ENCODE data around the gene DERA. TPM values are rescaled to one million over a fixed set of nuclear protein-coding genes. Genes with fewer than 3 reads are reported as not detected.

Gene DERA
- total RNA-seq, 2 experiments from 2014 or later, result 6.2 to 7.2 TPM

DNA sequence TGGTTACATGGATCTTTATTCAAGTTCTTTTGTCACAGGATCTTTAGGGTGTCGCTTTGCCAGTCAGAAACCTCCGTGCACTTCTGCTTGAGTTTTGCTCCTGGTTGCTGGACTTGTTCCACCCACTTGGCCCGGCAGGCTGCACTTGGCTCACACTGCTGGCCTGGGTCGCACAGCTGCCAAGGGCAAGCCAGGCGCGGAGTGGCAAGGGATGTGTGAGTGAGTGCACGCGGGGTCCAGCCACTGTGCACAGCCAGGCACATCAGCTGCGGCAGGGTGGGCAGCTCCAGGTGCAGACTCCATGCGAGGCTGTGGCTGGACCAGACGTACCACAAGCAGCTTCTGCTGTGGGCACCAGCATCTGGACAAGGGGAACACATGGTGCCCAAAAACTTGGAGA, 76.6 kb downstream of the DERA start:
- ATAC-seq (ENCODE audit: poor library complexity), result no peak
- CTCF ChIA-PET, result no interaction called here
- Mint-ChIP-seq H3K27ac (no peak overlapping the region), H3K4me3 (no peak overlapping the region), H3K27me3 (no peaks in the 10 kb centered on the region), H3K4me1 (ENCODE audit: low read depth) (no peaks in the 10 kb centered on the region), H3K36me3 (ENCODE audit: low read depth) (peaks cover 97% of the 10 kb centered on the region), H3K9me3 (peaks cover 6% of the 10 kb centered on the region)
- H3K4me1 ChIP-seq (ENCODE audit: insufficient read depth, low read length), result no peaks in the 10 kb centered on the region
- intact Hi-C loops (cut with DNase I, micrococcal nuclease), result no loop called here
- no peak for TF ChIP-seq CTCF (IDR thresholded peaks at IDR 0.05)
- peaks cover 30% of the 10 kb centered on the region for H3K36me3 ChIP-seq (ENCODE audit: insufficient read depth, low read length)
- no peak for DNase-seq
- H3K4me3 ChIP-seq (ENCODE audit: low read length), result no peak overlapping the region
- no peaks in the 10 kb centered on the region for H3K27me3 ChIP-seq (ENCODE audit: control insufficient read depth in 1 of 2, insufficient read depth in 2 of 2, low read length in 2 of 2)
- peaks cover 0 to 10% of the 10 kb centered on the region in 2 experiments for H3K9me3 ChIP-seq (ENCODE audit: control insufficient read depth in 1 of 2, insufficient read depth in 1 of 2, low read length in 2 of 2)
- POLR2A ChIA-PET, result no interaction called here
- H3K27ac ChIP-seq (ENCODE audit: low read depth in 1 of 2, low read length in 2 of 2), result no peak overlapping the region

- Mint-ChIP-seq H3K36me3 (ENCODE audit: low read depth) (peaks cover 85% of the 10 kb centered on the region), H3K27me3 (no peaks in the 10 kb centered on the region), H3K4me3 (no peak overlapping the region), H3K9me3 (peaks cover 6% of the 10 kb centered on the region), H3K27ac (no peak overlapping the region), H3K4me1 (ENCODE audit: low read depth) (no peaks in the 10 kb centered on the region)
- DNase-seq (no peak), ATAC-seq (ENCODE audit: poor library complexity) (no peak)
- ChIA-PET CTCF (no interaction called here), POLR2A (no interaction called here)
- H3K4me3 ChIP-seq (ENCODE audit: low read length), result no peak overlapping the region
- no peak for TF ChIP-seq CTCF (IDR thresholded peaks at IDR 0.05)
- H3K4me1 ChIP-seq (ENCODE audit: insufficient read depth, low read length), result no peaks in the 10 kb centered on the region
- no peaks in the 10 kb centered on the region for H3K27me3 ChIP-seq (ENCODE audit: control insufficient read depth in 1 of 2, insufficient read depth in 2 of 2, low read length in 2 of 2)
- H3K27ac ChIP-seq (ENCODE audit: low read depth in 1 of 2, low read length in 2 of 2), result no peak overlapping the region
- intact Hi-C loops (cut with DNase I, micrococcal nuclease), result no loop called here
- H3K36me3 ChIP-seq (ENCODE audit: insufficient read depth, low read length), result peaks cover 21% of the 10 kb centered on the region
- H3K9me3 ChIP-seq (ENCODE audit: control insufficient read depth in 1 of 2, insufficient read depth in 1 of 2, low read length in 2 of 2), result peaks cover 0 to 10% of the 10 kb centered on the region in 2 experiments
Observed at GRCh38 chr12:15988983-15989755, 78.0 kb downstream of the DERA start.

GRCh38 chr12:15995801-15996200, 84.7 kb downstream of the DERA start:
- TF ChIP-seq CTCF (IDR thresholded peaks at IDR 0.05), result no peak
- H3K9me3 Mint-ChIP-seq, result no peaks in the 10 kb centered on the region
- Histone ChIP-seq H3K27me3 (ENCODE audit: control insufficient read depth in 1 of 2, insufficient read depth in 2 of 2, low read length in 2 of 2) (no peaks in the 10 kb centered on the region), H3K36me3 (ENCODE audit: insufficient read depth, low read length) (peaks cover 3% of the 10 kb centered on the region), H3K4me3 (ENCODE audit: low read length) (no peak overlapping the region), H3K4me1 (ENCODE audit: insufficient read depth, low read length) (no peaks in the 10 kb centered on the region), H3K27ac (ENCODE audit: low read depth in 1 of 2, low read length in 2 of 2) (no peak overlapping the region), H3K9me3 (ENCODE audit: control insufficient read depth in 1 of 2, insufficient read depth in 1 of 2, low read length in 2 of 2) (no peaks in the 10 kb centered on the region)
- peaks cover 64% of the 10 kb centered on the region for H3K36me3 Mint-ChIP-seq (ENCODE audit: low read depth)
- H3K27ac Mint-ChIP-seq, result no peak overlapping the region
- ChIA-PET POLR2A (no interaction called here), CTCF (no interaction called here)
- H3K4me3 Mint-ChIP-seq, result no peak overlapping the region
- intact Hi-C loops (cut with DNase I, micrococcal nuclease), result no loop called here
- no peak for DNase-seq
- no peak for ATAC-seq (ENCODE audit: poor library complexity)
- H3K27me3 Mint-ChIP-seq, result no peaks in the 10 kb centered on the region
- no peaks in the 10 kb centered on the region for H3K4me1 Mint-ChIP-seq (ENCODE audit: low read depth)
